ENCODE data around the gene ZNF521.

- TF ChIP-seq, protein P1, sequence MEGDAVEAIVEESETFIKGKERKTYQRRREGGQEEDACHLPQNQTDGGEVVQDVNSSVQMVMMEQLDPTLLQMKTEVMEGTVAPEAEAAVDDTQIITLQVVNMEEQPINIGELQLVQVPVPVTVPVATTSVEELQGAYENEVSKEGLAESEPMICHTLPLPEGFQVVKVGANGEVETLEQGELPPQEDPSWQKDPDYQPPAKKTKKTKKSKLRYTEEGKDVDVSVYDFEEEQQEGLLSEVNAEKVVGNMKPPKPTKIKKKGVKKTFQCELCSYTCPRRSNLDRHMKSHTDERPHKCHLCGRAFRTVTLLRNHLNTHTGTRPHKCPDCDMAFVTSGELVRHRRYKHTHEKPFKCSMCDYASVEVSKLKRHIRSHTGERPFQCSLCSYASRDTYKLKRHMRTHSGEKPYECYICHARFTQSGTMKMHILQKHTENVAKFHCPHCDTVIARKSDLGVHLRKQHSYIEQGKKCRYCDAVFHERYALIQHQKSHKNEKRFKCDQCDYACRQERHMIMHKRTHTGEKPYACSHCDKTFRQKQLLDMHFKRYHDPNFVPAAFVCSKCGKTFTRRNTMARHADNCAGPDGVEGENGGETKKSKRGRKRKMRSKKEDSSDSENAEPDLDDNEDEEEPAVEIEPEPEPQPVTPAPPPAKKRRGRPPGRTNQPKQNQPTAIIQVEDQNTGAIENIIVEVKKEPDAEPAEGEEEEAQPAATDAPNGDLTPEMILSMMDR (IDR thresholded peaks at IDR 0.05 in 8 of 11, conservative IDR thresholded peaks at IDR 0.05 in 3 of 11): no peak
- TF ChIP-seq POLR2A (IDR thresholded peaks at IDR 0.05): no peak
Measured at GRCh38 chr18:25373432-25374179, 21.6 kb upstream of the ZNF521 start.
